Loucy (cell line): ENCODE measurements around the gene SSH2.
A peak's percentile ranks its signal among the peaks of the same experiment; 100 is the strongest.
"Not testable (repeated sequence)": the region's sequence is repeated elsewhere in the genome, so short reads cannot be mapped to it uniquely, and the experiment has no call there.

Source experiments
- H2AFZ ChIP-seq: fragments of 200-600 bp; sonication (generic); 2 replicates; pipeline ENCODE4 v1.6.0; 2016; ENCODE audit warnings: antibody characterized with exemption, mild to moderate bottlenecking, low read length, moderate library complexity
- H3F3A ChIP-seq: fragments of 200-600 bp; 2 replicates; pipeline ENCODE4 v1.6.0; 2016; ENCODE audit warnings: antibody characterized with exemption, low read depth, mild to moderate bottlenecking
- H3K27me3 ChIP-seq: fragments of 200-600 bp; sonication (generic); 2 replicates; pipeline ENCODE4 v1.6.1; 2014; ENCODE audit warnings: low read length, mild to moderate bottlenecking; ENCODE audit not compliant: insufficient read depth, poor library complexity, severe bottlenecking
- H3K36me3 ChIP-seq: fragments of 200-600 bp; sonication (generic); 2 replicates; pipeline ENCODE4 v1.6.1; 2016; ENCODE audit warnings: low read length; ENCODE audit not compliant: insufficient read depth
- H3K4me1 ChIP-seq: fragments of 200-600 bp; sonication (generic); 2 replicates; pipeline ENCODE4 v1.5.1; 2014; ENCODE audit warnings: low read length, mild to moderate bottlenecking; ENCODE audit not compliant: insufficient read depth, poor library complexity, severe bottlenecking
- H3K4me2 ChIP-seq: fragments of 200-600 bp; sonication (generic); 2 replicates; pipeline ENCODE4 v1.6.0; 2014; ENCODE audit warnings: antibody characterized with exemption, low read length, low read depth, mild to moderate bottlenecking; ENCODE audit not compliant: poor library complexity, severe bottlenecking
- H3K4me3 ChIP-seq: fragments of 200-600 bp; sonication (generic); 2 replicates; pipeline ENCODE4 v1.5.1; 2014; ENCODE audit warnings: low read length, mild to moderate bottlenecking, mixed read lengths; ENCODE audit not compliant: poor library complexity, severe bottlenecking
- H3K79me2 ChIP-seq: fragments of 200-600 bp; sonication (generic); 2 replicates; pipeline ENCODE4 v1.6.1; 2014; ENCODE audit warnings: low read length; ENCODE audit not compliant: insufficient read depth
- H3K9ac ChIP-seq: fragments of 200-600 bp; sonication (generic); 2 replicates; pipeline ENCODE4 v1.6.0; 2014; ENCODE audit warnings: mild to moderate bottlenecking, low read depth, low read length, moderate library complexity; ENCODE audit not compliant: poor library complexity, severe bottlenecking
- H3K9me2 ChIP-seq: fragments of 200-600 bp; sonication (generic); replicated peaks from 2 replicates; pipeline ENCODE4 v1.6.1; 2016; ENCODE audit warnings: low read depth, low read length, mixed read lengths
- H3K9me3 ChIP-seq: fragments of 200-600 bp; sonication (generic); 2 replicates; pipeline ENCODE4 v1.6.1; 2014; ENCODE audit warnings: mild to moderate bottlenecking, antibody characterized with exemption, low read length, low read depth; ENCODE audit not compliant: insufficient read depth
- H4K20me1 ChIP-seq: fragments of 200-600 bp; sonication (generic); 2 replicates; pipeline ENCODE4 v1.6.0; 2014; ENCODE audit warnings: antibody characterized with exemption, low read length, mild to moderate bottlenecking; ENCODE audit not compliant: insufficient read depth, poor library complexity, severe bottlenecking
- EZH2phosphoT487 ChIP-seq: fragments of 200-600 bp; IDR thresholded peaks from 2 replicates; pipeline ENCODE4 v1.6.1; 2018; ENCODE audit warnings: antibody characterized with exemption, mild to moderate bottlenecking, moderate library complexity, borderline replicate concordance
- TF ChIP-seq, protein P1 (sequence below): fragments of 200-600 bp; sonication (generic); conservative IDR thresholded peaks from 2 replicates; pipeline ENCODE4 v1.5.1; 2014; ENCODE audit warnings: mild to moderate bottlenecking, antibody characterized with exemption, low read length

SSH2 gene

GRCh38 chr17:29682054-29682453, 248.0 kb downstream of the SSH2 start:
- Histone ChIP-seq H3K9me3 (no peaks in the 10 kb centered on the region), H3K4me2 (peak overlapping the region; percentile 77), H3F3A (no peaks in the 10 kb centered on the region), H3K4me1 (peaks cover 32% of the 10 kb centered on the region), H3K4me3 (peak overlapping the region; percentile 50), H3K9me2 (no peaks in the 10 kb centered on the region), H4K20me1 (no peaks in the 10 kb centered on the region), H3K27me3 (no peaks in the 10 kb centered on the region), H3K9ac (peak overlapping the region; percentile 74), H3K79me2 (no peaks in the 10 kb centered on the region), H2AFZ (peak overlapping the region; percentile 54), H3K36me3 (peaks cover 11% of the 10 kb centered on the region)
- TF ChIP-seq, protein P1, sequence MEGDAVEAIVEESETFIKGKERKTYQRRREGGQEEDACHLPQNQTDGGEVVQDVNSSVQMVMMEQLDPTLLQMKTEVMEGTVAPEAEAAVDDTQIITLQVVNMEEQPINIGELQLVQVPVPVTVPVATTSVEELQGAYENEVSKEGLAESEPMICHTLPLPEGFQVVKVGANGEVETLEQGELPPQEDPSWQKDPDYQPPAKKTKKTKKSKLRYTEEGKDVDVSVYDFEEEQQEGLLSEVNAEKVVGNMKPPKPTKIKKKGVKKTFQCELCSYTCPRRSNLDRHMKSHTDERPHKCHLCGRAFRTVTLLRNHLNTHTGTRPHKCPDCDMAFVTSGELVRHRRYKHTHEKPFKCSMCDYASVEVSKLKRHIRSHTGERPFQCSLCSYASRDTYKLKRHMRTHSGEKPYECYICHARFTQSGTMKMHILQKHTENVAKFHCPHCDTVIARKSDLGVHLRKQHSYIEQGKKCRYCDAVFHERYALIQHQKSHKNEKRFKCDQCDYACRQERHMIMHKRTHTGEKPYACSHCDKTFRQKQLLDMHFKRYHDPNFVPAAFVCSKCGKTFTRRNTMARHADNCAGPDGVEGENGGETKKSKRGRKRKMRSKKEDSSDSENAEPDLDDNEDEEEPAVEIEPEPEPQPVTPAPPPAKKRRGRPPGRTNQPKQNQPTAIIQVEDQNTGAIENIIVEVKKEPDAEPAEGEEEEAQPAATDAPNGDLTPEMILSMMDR, result peak; percentile 40
- TF ChIP-seq EZH2phosphoT487, result no peak

- Histone ChIP-seq H3K4me3 (peak overlapping the region; percentile 43), H3K79me2 (no peaks in the 10 kb centered on the region), H3K4me2 (peak overlapping the region; percentile 67), H3K36me3 (no peaks in the 10 kb centered on the region; the same call in none of the 2 replicates), H3K9ac (peak overlapping the region; percentile 58), H4K20me1 (no peaks in the 10 kb centered on the region), H3F3A (peaks cover 18% of the 10 kb centered on the region; the same call in 1 of the 2 replicates), H3K4me1 (peaks cover 67% of the 10 kb centered on the region), H3K9me3 (no peaks in the 10 kb centered on the region), H3K27me3 (no peaks in the 10 kb centered on the region), H2AFZ (no peak overlapping the region), H3K9me2 (no peaks in the 10 kb centered on the region)
- TF ChIP-seq EZH2phosphoT487, result no peak
- TF ChIP-seq, protein P1, result no peak
Observed at GRCh38 chr17:29677824-29678223, 252.2 kb downstream of the SSH2 start.

GRCh38 chr17:29677221-29677791, 252.7 kb downstream of the SSH2 start:
- TF ChIP-seq, protein P1, result no peak
- TF ChIP-seq EZH2phosphoT487, result no peak
- no peak overlapping the region for H2AFZ ChIP-seq
- no peaks in the 10 kb centered on the region for H3K9me3 ChIP-seq
- H3K9ac ChIP-seq, result peak overlapping the region; percentile 58
- H3F3A ChIP-seq, result peaks cover 18% of the 10 kb centered on the region; the same call in 1 of the 2 replicates
- peak overlapping the region; percentile 67 for H3K4me2 ChIP-seq
- no peaks in the 10 kb centered on the region for H3K79me2 ChIP-seq
- H3K36me3 ChIP-seq, result no peaks in the 10 kb centered on the region; the same call in none of the 2 replicates
- H3K4me1 ChIP-seq, result peaks cover 67% of the 10 kb centered on the region
- H3K4me3 ChIP-seq, result peak overlapping the region; percentile 43
- no peaks in the 10 kb centered on the region for H3K27me3 ChIP-seq
- H4K20me1 ChIP-seq, result no peaks in the 10 kb centered on the region
- H3K9me2 ChIP-seq, result no peaks in the 10 kb centered on the region

DNA sequence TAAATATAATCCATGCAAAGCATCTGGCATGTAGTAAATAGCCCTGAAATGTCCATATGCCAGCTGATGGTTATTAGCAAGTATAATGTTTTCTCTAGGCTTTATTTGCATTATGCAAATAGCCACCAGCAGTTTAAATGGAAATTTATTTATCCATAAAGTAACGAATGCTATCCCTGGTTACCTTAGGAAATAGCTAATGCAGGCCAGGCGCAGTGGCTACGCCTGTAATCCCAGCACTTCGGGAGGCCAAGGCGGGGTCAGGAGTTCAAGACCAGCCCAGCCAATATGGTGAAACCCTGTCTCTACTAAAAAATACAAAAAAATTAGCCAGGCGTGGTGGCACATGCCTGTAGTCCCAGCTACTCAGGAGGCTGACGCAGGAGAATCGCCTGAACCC, 254.1 kb downstream of the SSH2 start:
- Histone ChIP-seq H3K4me1 (peaks cover 62% of the 10 kb centered on the region), H3F3A (peaks cover 18% of the 10 kb centered on the region; the same call in 1 of the 2 replicates)
- not testable (repeated sequence) for H3K4me3 ChIP-seq, H3K9me2 ChIP-seq, H3K36me3 ChIP-seq, H4K20me1 ChIP-seq, H3K4me2 ChIP-seq, H3K79me2 ChIP-seq, H3K9me3 ChIP-seq, H2AFZ ChIP-seq, H3K27me3 ChIP-seq, H3K9ac ChIP-seq
